ENCODE data around the gene HSD11B1. TPM values are rescaled to one million over a fixed set of nuclear protein-coding genes. Genes with fewer than 3 reads are reported as not detected.
A peak's percentile ranks its signal among the peaks of the same experiment; 100 is the strongest.

HSD11B1 gene
- total and polyA plus RNA-seq, 2 donors (not counting 3 experiments of a cell fraction or from before 2014, with no cell fraction given) = not detected

DNA sequence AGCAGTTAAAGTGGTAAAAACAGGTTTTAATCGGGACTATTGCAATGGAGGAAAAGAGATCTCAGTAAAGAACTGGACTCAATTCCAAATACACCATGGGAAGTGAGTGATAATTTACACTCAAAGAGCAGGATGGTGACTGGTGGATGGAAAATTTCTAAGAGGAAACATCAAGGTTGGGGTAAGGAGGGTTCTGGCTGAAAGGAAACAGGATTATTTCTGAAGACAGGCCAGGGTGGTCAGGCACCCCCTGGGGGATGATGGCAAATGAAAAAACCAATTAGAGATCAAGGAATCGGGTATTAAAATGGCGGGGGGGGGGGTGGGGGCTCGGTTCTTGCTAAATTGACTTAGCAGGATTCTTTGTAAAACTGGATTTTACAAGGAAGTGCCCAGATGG lies 12.3 kb upstream of the HSD11B1 start:
- intact Hi-C loops (cut with micrococcal nuclease) = loop anchor here (5.0 kb wide), 1 partner anchor 45 kb away; no protein-coding TSS in a partner anchor
- CTCF ChIA-PET = interaction anchor here (0.8 to 7.1 kb wide), 24 partner anchors 18 to 126 kb away, joined by 3 to 70 read pairs (median 5); partner anchors contain the start of genes CAMK1G, G0S2 and LAMB3

More for the DNA sequence above, 12.3 kb upstream of the HSD11B1 start:
- dilution Hi-C loops (cut with MboI; ENCODE audit: extremely low pct_ligation_motif_present, low sequenced_read_pairs) = loop anchor here (25.0 kb wide), 1 partner anchor 105 kb away; the partner anchor contains the start of gene CAMK1G
- Histone ChIP-seq H3K9me3 (replicated peaks; ENCODE audit: control insufficient read depth, insufficient read depth, low read length) (no peaks in the 10 kb centered on the region), H3K4me2 (ENCODE audit: insufficient read depth, low read length) (no peak overlapping the region), H4K20me1 (replicated peaks; ENCODE audit: control insufficient read depth, extremely low read depth, insufficient read depth, low read length) (no peaks in the 10 kb centered on the region), H3K9ac (replicated peaks; ENCODE audit: extremely low read depth, insufficient read depth, low read length) (no peak overlapping the region), H3K4me1 (ENCODE audit: control insufficient read depth, extremely low read depth, insufficient read depth, low read length) (no peaks in the 10 kb centered on the region), H3K4me3 (replicated peaks in 1 of 3; ENCODE audit: insufficient read depth in 1 of 3, low read depth in 1 of 3, low read length in 3 of 3) (no peak overlapping the region), H3K36me3 (ENCODE audit: control insufficient read depth in 2 of 2, extremely low read depth in 1 of 2, insufficient read depth in 2 of 2, low read length in 2 of 2) (no peaks in the 10 kb centered on the region), H3K79me2 (ENCODE audit: control insufficient read depth, insufficient read depth, low read length) (no peaks in the 10 kb centered on the region), H2AFZ (ENCODE audit: low read depth, low read length) (peak overlapping the region; percentile 51), H3K27me3 (ENCODE audit: control insufficient read depth in 2 of 2, insufficient read depth in 2 of 2, low read length in 2 of 2) (peaks cover 9 to 13% of the 10 kb centered on the region in 2 experiments), H3K27ac (ENCODE audit: insufficient read depth, low read depth, low read length) (no peak overlapping the region), H3K9me1 (replicated peaks; ENCODE audit: control insufficient read depth, extremely low read depth, insufficient read depth, low read length) (no peaks in the 10 kb centered on the region)
- no TSS peak for BruUV-seq (replicated peaks)
- POLR2A ChIA-PET = no interaction called here
- no peak for DNase-seq (ENCODE audit: low read depth, low spot score)
- FAIRE-seq = no peak
- TF ChIP-seq POLR2A (IDR thresholded peaks at IDR 0.05; ENCODE audit: low read depth, low read length) = no peak
- no peak for TF ChIP-seq EZH2 (IDR thresholded peaks at IDR 0.05; ENCODE audit: borderline replicate concordance, low read depth, low read length, severe bottlenecking)
- no peak for TF ChIP-seq FOS (IDR thresholded peaks at IDR 0.05; ENCODE audit: borderline replicate concordance, insufficient read depth, low read length)
- TF ChIP-seq POLR2AphosphoS5 (IDR thresholded peaks at IDR 0.05; ENCODE audit: insufficient read depth, low read depth, low read length) = no peak
- TF ChIP-seq MYC (IDR thresholded peaks at IDR 0.05; ENCODE audit: low read depth, low read length) = no peak
- TF ChIP-seq, protein P1, sequence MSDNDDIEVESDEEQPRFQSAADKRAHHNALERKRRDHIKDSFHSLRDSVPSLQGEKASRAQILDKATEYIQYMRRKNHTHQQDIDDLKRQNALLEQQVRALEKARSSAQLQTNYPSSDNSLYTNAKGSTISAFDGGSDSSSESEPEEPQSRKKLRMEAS (IDR thresholded peaks at IDR 0.05; ENCODE audit: insufficient read depth, insufficient read length) = no peak
- TF ChIP-seq GATA2 (IDR thresholded peaks at IDR 0.05; ENCODE audit: insufficient read depth, insufficient read length, low read depth, low read length) = no peak
- TF ChIP-seq, protein P2, sequence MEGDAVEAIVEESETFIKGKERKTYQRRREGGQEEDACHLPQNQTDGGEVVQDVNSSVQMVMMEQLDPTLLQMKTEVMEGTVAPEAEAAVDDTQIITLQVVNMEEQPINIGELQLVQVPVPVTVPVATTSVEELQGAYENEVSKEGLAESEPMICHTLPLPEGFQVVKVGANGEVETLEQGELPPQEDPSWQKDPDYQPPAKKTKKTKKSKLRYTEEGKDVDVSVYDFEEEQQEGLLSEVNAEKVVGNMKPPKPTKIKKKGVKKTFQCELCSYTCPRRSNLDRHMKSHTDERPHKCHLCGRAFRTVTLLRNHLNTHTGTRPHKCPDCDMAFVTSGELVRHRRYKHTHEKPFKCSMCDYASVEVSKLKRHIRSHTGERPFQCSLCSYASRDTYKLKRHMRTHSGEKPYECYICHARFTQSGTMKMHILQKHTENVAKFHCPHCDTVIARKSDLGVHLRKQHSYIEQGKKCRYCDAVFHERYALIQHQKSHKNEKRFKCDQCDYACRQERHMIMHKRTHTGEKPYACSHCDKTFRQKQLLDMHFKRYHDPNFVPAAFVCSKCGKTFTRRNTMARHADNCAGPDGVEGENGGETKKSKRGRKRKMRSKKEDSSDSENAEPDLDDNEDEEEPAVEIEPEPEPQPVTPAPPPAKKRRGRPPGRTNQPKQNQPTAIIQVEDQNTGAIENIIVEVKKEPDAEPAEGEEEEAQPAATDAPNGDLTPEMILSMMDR (IDR thresholded peaks at IDR 0.05; ENCODE audit: extremely low read depth in 1 of 2, insufficient read depth in 1 of 2, low read depth in 1 of 2, low read length in 2 of 2) = no peak
- no peak for TF ChIP-seq JUN (IDR thresholded peaks at IDR 0.05; ENCODE audit: borderline replicate concordance, insufficient read depth, insufficient read length, low read depth)

Measured in endothelial cell of umbilical vein (primary cell).